GM12874 (cell line): ENCODE measurements around the gene ATAD3B.
A peak's percentile ranks its signal among the peaks of the same experiment; 100 is the strongest.

ENCODE experiments used
- CTCF ChIP-seq: IDR thresholded peaks from 2 replicates; pipeline ENCODE4 v1.5.1; 2011; ENCODE audit warnings: low read depth, mild to moderate bottlenecking, control low read depth, low read length, moderate library complexity; ENCODE audit not compliant: insufficient read depth

The ATAD3B gene

GRCh38 chr1:1435106-1435903, 36.3 kb upstream of the ATAD3B start, which contains the start of gene VWA1:
Gene VWA1 (plus strand): TSS chr1:1435690. CDS start chr1:1435749, 59 bp downstream.
- TF ChIP-seq CTCF, result no peak

GRCh38 chr1:1435911-1436629, 35.5 kb upstream of the ATAD3B start:
- TF ChIP-seq CTCF, result no peak

- TF ChIP-seq CTCF, result no peak
Measured at GRCh38 chr1:1436630-1437032, 34.9 kb upstream of the ATAD3B start.

- TF ChIP-seq CTCF, result no peak
Measured at GRCh38 chr1:1437033-1437903, 34.3 kb upstream of the ATAD3B start.

- 0 out of 2 replicates have a peak, but pooled peaks have one; percentile 17 for TF ChIP-seq CTCF
Measured at GRCh38 chr1:1437904-1438376, 33.6 kb upstream of the ATAD3B start.

GRCh38 chr1:1438531-1439381, 32.8 kb upstream of the ATAD3B start:
- no peak for TF ChIP-seq CTCF
